VCaP (cell line): ENCODE measurements around the gene GPHN.
A peak's percentile ranks its signal among the peaks of the same experiment; 100 is the strongest.

Source experiments
- H3K27ac ChIP-seq: fragments of 450-650 bp; 2 replicates; pipeline ENCODE4 v1.5.1; 2017
- TF ChIP-seq, protein P1 (sequence below): fragments of 450-650 bp; conservative IDR thresholded peaks from 2 replicates; pipeline ENCODE4 v1.5.1; 2017; ENCODE audit warnings: mild to moderate bottlenecking, moderate library complexity

Gene GPHN

DNA sequence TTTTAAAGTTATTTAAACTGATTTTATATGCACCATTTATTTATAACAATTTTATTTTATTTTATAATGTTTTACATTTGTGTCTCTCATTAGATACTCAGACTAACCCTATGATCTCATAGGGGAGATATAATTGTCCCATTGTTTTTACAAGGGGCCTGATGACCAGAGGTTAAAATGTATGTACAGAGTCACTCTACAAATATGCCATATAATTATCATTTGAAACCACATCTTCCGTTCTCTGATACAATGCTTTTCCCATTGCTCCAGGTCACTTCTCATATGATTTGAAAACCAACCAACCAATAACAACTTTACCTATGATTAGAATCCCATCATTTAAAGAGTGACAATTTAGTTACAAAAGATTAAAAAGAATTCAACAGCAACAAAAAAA, 137.8 kb downstream of the GPHN start:
- TF ChIP-seq, protein P1, sequence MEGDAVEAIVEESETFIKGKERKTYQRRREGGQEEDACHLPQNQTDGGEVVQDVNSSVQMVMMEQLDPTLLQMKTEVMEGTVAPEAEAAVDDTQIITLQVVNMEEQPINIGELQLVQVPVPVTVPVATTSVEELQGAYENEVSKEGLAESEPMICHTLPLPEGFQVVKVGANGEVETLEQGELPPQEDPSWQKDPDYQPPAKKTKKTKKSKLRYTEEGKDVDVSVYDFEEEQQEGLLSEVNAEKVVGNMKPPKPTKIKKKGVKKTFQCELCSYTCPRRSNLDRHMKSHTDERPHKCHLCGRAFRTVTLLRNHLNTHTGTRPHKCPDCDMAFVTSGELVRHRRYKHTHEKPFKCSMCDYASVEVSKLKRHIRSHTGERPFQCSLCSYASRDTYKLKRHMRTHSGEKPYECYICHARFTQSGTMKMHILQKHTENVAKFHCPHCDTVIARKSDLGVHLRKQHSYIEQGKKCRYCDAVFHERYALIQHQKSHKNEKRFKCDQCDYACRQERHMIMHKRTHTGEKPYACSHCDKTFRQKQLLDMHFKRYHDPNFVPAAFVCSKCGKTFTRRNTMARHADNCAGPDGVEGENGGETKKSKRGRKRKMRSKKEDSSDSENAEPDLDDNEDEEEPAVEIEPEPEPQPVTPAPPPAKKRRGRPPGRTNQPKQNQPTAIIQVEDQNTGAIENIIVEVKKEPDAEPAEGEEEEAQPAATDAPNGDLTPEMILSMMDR, result no peak
- H3K27ac ChIP-seq, result no peak overlapping the region

DNA sequence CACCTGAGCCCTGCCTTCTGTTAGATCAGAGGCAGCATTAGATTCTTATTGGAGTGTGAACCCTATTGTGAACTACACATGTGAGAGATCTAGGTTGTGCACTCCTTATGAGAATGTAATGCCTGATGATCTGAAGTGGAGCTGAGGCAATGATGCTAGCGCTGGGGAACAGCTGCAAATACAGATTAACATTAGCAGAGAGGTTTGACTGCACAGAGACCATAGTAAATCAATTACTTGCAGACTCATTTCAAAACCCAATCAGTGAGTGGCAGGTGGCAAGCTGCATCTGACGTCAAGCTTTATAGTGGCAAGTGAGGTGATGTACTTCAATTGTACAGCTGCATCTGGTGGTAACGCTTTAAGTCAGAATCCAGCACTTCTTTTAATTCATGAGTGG, 141.6 kb downstream of the GPHN start:
- no peak overlapping the region for H3K27ac ChIP-seq
- TF ChIP-seq, protein P1, result no peak

DNA sequence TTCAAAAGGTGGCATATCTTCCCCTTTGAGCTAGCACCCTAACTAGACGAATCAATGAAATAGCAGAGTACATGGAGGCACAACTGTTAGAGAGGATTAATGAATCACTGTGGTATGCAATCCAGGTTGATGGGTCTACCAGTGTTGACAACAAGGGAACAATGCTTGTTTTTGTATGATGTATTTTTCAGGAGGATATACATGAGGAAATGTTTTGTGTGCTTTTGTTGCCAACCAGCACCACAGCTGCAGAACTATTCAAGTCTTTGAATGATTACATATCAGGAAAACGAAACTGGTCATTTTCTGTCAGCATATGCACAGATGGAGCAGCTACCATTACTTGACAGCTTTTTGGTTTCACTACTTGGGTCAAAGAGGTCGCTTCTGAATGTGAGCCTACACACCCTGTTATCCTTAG, 142.6 kb downstream of the GPHN start:
- TF ChIP-seq, protein P1, result no peak
- peak overlapping the region; percentile 41 for H3K27ac ChIP-seq

DNA sequence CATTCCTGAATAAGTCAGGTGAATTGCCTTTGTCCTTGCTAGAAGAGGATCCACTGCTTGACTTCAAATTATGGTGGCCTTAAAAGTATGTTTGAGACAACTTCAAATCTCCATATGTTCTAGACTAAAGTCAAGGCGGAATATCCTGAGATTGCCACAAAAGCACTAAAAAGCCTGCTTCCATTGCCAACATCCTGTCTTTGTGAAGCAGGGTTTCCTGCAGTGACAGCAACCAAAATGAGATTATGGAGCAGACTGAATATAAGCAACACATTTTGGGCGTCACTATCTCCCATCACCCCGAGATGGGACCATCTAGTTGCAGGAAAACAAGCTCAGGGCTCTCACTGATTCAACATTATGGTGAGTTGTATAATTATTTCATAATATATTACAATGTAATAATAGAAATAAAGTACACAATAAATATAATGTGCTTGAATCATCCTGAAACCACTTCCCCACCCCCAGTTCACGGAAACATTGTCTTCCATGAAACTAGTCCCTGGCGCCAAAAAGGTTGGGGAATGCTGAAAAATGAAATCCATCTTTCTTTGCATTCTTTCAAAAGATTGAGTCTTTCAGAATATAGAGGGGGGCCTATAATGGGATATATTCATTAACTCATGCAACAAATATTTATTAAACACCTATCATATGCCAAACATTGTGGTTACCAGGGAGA, 143.7 kb downstream of the GPHN start:
- TF ChIP-seq, protein P1, result no peak
- peak overlapping the region; percentile 41; the same call in 1 of the 2 replicates for H3K27ac ChIP-seq

DNA sequence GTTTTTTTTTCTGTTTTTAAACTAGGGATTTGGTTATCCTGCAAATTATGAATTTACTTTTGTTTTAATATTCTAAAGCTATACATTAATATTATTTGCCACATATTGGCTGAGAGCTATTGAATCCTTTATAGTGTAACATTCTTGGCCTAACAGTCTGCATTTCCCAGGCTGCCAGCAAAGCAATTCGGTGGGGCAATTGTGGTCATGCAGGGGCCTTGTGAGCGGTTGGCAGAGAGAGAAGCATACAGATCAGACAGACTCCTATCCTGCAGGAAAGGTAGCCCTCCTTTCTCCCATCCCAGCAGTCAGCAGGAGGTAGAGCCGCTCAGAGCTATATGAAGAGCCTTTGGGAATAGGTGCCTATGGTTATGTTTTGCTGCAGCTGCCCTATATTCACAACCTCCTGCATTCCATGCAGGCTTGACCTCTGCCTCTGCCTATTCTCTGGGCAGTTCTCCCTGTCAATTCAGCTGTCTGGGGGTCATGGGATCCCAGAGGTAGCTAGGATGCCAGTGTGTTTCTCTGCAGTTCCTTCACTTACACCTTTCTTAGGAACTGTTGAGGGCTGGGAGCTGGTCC, 144.7 kb downstream of the GPHN start:
- no peak overlapping the region for H3K27ac ChIP-seq
- TF ChIP-seq, protein P1, result no peak

DNA sequence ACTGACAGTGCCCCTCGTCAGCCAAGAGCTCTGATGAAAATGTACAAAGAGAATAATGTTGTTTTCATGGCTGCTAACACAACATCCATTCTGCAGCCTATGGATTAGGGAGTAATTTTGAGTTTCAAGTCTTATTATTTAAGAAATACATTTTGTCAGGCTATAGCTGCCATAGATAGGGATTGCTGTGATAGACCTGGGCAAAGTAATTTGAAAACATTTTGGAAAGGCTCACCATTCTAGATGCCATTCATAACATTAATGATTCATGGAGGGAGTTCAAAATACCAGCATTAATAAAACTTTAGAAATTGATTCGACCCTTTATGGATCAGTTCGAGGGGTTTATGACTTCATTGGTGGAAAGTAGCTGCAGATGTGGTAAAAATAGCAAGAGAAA, 149.8 kb downstream of the GPHN start:
- no peak overlapping the region for H3K27ac ChIP-seq
- TF ChIP-seq, protein P1, result no peak

DNA sequence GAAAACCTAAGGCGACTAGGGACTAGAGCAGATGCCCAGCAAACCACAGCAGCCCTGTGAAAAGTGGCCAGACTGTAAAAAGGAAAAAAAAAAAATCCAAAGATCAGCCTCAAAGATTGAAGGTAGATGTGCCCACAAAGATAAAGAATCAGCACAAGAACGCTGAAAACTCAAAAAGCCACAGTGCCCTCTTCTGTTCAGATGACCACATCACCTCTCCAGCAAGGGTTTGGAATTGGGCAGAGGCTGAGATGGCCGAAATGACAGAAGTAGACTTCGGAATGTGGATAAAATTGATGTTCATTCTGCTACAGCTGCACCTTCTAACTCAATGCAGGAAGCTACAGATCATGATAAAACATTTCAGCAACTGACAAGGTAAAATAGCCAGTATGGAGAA, 154.4 kb downstream of the GPHN start:
- TF ChIP-seq, protein P1, result peak; percentile 30
- H3K27ac ChIP-seq, result no peak overlapping the region
